DOHH2 (cell line): ENCODE results near the gene TMEM191C.

Experiments used
- H3F3A ChIP-seq: fragments of 200-600 bp; sonication (generic), shearing (Covaris generic); 2 replicates; pipeline ENCODE4 v1.6.0; 2016; ENCODE audit warnings: antibody characterized with exemption, mild to moderate bottlenecking; ENCODE audit not compliant: control insufficient read depth, insufficient read depth
- H3K27ac ChIP-seq: fragments of 200-600 bp; sonication (generic); 2 replicates; pipeline ENCODE4 v1.5.1; 2014; ENCODE audit warnings: low read depth, mild to moderate bottlenecking, low read length, moderate library complexity
- H3K27me3 ChIP-seq: fragments of 200-600 bp; sonication (generic); 2 replicates; pipeline ENCODE4 v1.6.1; 2014; ENCODE audit warnings: mild to moderate bottlenecking, low read length, mixed read lengths; ENCODE audit not compliant: control insufficient read depth
- H3K36me3 ChIP-seq: fragments of 200-600 bp; sonication (generic); 2 replicates; pipeline ENCODE4 v1.6.1; 2014; ENCODE audit warnings: mild to moderate bottlenecking, low read length, moderate library complexity, mixed read lengths; ENCODE audit not compliant: control insufficient read depth
- H3K4me1 ChIP-seq: fragments of 200-600 bp; sonication (generic); 2 replicates; pipeline ENCODE4 v1.6.1; 2014; ENCODE audit warnings: mild to moderate bottlenecking, low read length, mixed read lengths; ENCODE audit not compliant: control insufficient read depth
- H3K4me2 ChIP-seq: fragments of 200-600 bp; sonication (generic); 2 replicates; pipeline ENCODE4 v1.6.0; 2014; ENCODE audit warnings: mild to moderate bottlenecking, low read length, moderate library complexity
- H3K4me3 ChIP-seq: fragments of 200-600 bp; sonication (generic); 2 replicates; pipeline ENCODE4 v1.5.1; 2014; ENCODE audit warnings: mild to moderate bottlenecking, low read length, mixed read lengths
- H3K79me2 ChIP-seq: fragments of 200-600 bp; sonication (generic); 2 replicates; pipeline ENCODE4 v1.6.1; 2014; ENCODE audit warnings: mild to moderate bottlenecking, low read length, mixed read lengths; ENCODE audit not compliant: control insufficient read depth
- H3K9me2 ChIP-seq: fragments of 200-600 bp; sonication (generic); replicated peaks from 2 replicates; pipeline ENCODE4 v1.6.1; 2014; ENCODE audit warnings: mild to moderate bottlenecking, low read length, mixed read lengths; ENCODE audit not compliant: control insufficient read depth
- H3K9me3 ChIP-seq: fragments of 200-600 bp; sonication (generic); 2 replicates; pipeline ENCODE4 v1.6.1; 2014; ENCODE audit warnings: antibody characterized with exemption, low read length, mixed read lengths; ENCODE audit not compliant: control insufficient read depth, insufficient read depth
- H4K20me1 ChIP-seq: fragments of 200-600 bp; sonication (generic); 2 replicates; pipeline ENCODE4 v1.6.0; 2014; ENCODE audit warnings: low read depth, mild to moderate bottlenecking, antibody characterized with exemption, low read length, moderate library complexity; ENCODE audit not compliant: control insufficient read depth, insufficient read depth
- CTCF ChIP-seq: fragments of 200-600 bp; sonication (generic); IDR thresholded peaks from one replicate; pipeline ENCODE4 v1.5.1; 2014; ENCODE audit warnings: antibody characterized with exemption, mild to moderate bottlenecking, low read depth, low read length; ENCODE audit not compliant: poor library complexity, severe bottlenecking
- EZH2phosphoT487 ChIP-seq: fragments of 200-600 bp; sonication (generic); IDR thresholded peaks from 2 replicates; pipeline ENCODE4 v1.6.1; 2017; ENCODE audit warnings: borderline replicate concordance, mild to moderate bottlenecking, antibody characterized with exemption, low read length, moderate library complexity, mixed read lengths

TMEM191C gene

GRCh38 chr22:21443057-21443734 lies 24.0 kb upstream of the TMEM191C start:
- Histone ChIP-seq H3K9me2 (no peaks in the 10 kb centered on the region), H4K20me1 (no peaks in the 10 kb centered on the region), H3K4me3 (no peak overlapping the region), H3K4me1 (no peaks in the 10 kb centered on the region), H3K27ac (no peak overlapping the region), H3K9me3 (no peaks in the 10 kb centered on the region), H3K36me3 (peaks cover 9% of the 10 kb centered on the region; the same call in 1 of the 2 replicates), H3K4me2 (no peak overlapping the region), H3K27me3 (no peaks in the 10 kb centered on the region), H3K79me2 (no peaks in the 10 kb centered on the region), H3F3A (no peaks in the 10 kb centered on the region)
- no peak for TF ChIP-seq CTCF
- TF ChIP-seq EZH2phosphoT487, result no peak

GRCh38 chr22:21443735-21444421 lies 23.3 kb upstream of the TMEM191C start:
- H3K79me2 ChIP-seq, result no peaks in the 10 kb centered on the region
- H3K4me3 ChIP-seq, result no peak overlapping the region
- H3K4me2 ChIP-seq, result no peak overlapping the region
- no peaks in the 10 kb centered on the region for H3K4me1 ChIP-seq
- no peaks in the 10 kb centered on the region for H3K9me3 ChIP-seq
- H4K20me1 ChIP-seq, result no peaks in the 10 kb centered on the region
- no peaks in the 10 kb centered on the region for H3K9me2 ChIP-seq
- no peaks in the 10 kb centered on the region for H3F3A ChIP-seq
- no peak overlapping the region for H3K27ac ChIP-seq
- no peaks in the 10 kb centered on the region for H3K27me3 ChIP-seq
- no peak for TF ChIP-seq CTCF
- TF ChIP-seq EZH2phosphoT487, result no peak
- peaks cover 9% of the 10 kb centered on the region; the same call in 1 of the 2 replicates for H3K36me3 ChIP-seq

GRCh38 chr22:21444701-21445436 lies 22.3 kb upstream of the TMEM191C start:
- TF ChIP-seq CTCF (no peak), EZH2phosphoT487 (no peak)
- Histone ChIP-seq H3K36me3 (peaks cover 9% of the 10 kb centered on the region; the same call in 1 of the 2 replicates), H3K9me2 (no peaks in the 10 kb centered on the region), H4K20me1 (no peaks in the 10 kb centered on the region), H3F3A (no peaks in the 10 kb centered on the region), H3K27ac (no peak overlapping the region), H3K4me1 (no peaks in the 10 kb centered on the region), H3K9me3 (no peaks in the 10 kb centered on the region), H3K4me2 (no peak overlapping the region), H3K79me2 (no peaks in the 10 kb centered on the region), H3K27me3 (no peaks in the 10 kb centered on the region), H3K4me3 (no peak overlapping the region)
